Stimulated activated CD4-positive, alpha-beta T cell treated with anti-CD3 and anti-CD28 coated beads, Interleukin-1b, Interleukin-23, amount 100 ng/mL, for 4 hours (primary cell): Measurements from ENCODE around the gene ERGIC1.
"Not testable (repeated sequence)": the region's sequence is repeated elsewhere in the genome, so short reads cannot be mapped to it uniquely, and the experiment has no call there.

ENCODE experiments used
- DNase-seq, 2 donors: peaks; one replicate each; pipeline ENCODE4 v3.0.0-alpha.2; 2020; ENCODE audit warnings: low read depth in 2 of 2

Gene ERGIC1

DNA sequence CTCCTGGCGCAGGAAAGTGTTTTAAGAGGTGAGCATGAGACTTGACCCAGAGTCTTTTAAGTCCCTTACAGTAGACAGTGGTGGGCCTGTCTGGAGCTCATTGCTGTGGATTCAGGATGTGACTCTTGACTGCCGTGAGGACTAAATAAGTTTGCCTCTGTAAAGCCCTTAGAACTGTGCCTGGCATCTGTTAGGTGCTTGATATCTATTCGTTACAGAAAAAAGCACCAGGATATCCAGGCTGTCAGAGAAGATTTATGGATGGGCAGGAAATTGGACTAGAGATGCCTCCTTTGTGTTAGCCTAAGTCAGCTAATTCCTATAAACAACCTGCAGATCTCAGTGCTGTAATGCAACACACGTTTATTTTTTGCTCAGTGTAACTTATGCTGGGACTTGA lies 12.6 kb downstream of the ERGIC1 start:
- no peak for DNase-seq

DNA sequence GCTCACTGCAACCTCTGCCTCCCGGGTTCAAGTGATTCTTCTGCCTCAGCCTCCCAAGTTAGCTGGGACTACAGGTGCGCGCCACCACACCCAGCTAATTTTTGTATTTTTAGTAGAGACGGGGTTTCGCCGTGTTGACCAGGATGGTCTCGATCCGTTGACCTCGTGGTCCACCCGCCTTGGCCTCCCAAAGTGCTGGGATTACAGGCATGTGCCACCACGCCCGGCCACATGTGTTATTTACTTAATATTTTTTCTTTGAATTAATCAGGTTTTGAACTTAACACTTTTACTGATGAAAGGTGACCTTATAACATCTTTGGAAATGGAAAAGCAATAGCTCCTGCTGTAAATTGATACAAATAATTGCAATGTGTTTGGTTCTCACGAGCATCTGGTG lies 13.5 kb downstream of the ERGIC1 start:
- not testable (repeated sequence) for DNase-seq

DNA sequence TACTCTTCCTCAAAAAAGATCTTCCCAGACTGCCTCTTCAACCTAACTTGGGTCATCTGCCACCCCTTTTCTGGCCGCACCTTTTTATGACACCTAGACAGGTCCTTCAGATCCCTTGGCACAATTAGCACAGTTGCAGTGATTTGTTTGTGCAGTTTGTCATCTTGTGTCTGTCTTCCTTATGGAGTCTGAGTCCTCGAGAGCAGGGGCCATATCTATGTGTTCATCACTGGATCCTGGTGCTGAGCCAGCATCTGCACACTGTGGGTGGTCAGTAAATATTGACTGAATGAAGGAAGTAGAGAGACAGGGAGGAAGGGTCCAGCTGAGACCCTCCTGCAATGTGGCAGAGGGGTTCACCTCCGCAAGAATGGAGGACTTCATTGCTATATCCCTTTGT lies 14.4 kb downstream of the ERGIC1 start:
- DNase-seq: no peak

DNA sequence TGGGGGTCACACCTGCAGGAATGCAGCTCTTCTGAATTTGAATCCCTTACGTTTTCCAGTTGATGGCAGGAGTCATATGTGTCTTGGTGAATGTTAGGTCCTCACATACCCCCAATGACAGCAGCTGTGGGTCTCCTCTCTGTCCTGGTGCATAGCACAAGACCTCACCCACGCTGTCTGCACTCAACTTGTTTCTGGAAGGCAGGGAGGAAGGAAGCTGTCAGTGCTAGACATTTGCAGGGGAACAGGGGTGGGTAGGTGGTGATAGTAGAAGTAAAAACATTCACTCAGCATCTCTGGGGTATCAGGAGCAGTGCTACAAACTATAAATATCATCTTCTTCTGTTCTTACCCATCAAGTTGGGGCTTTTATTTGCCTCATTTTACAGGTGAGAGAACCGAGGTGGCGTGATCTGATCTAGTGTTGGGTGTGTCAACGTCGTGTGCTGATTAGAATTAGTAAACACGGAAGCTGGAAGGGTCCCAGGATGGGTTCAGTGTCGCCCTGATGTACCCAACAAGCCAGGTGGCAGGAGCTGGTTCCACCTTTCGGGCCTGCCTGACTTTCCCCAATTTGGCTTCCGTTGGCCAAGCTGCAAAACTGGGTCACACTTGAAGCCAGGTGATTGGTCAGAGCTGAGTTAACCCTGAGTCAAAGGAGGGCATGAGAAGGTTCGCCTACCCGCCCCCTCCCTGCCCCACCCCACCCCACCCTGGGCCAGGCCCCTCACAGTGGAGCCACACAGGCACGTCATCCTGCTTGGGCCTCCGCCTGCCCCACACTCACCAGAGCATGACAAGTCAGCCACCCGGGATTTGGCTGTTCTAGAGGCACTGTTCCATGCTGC lies 15.8 kb downstream of the ERGIC1 start:
- no peak for DNase-seq

DNA sequence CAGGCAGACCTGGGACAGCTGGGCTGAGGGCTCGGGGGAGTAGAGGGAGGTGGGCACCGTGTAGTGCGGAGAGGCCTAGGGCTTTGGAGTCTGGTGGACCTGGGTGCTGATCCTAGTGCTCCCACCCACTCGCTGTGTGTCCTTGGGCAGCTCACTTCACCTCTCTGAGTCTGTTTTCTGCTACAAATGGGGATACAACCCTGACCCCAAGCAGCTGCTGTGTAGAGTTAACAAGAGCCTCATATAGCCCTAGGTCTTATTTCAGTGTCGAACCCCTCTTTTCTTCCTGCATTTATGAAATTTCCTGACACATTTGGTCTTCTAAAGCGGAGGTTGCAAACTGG lies 16.4 kb downstream of the ERGIC1 start:
- DNase-seq: no peak

DNA sequence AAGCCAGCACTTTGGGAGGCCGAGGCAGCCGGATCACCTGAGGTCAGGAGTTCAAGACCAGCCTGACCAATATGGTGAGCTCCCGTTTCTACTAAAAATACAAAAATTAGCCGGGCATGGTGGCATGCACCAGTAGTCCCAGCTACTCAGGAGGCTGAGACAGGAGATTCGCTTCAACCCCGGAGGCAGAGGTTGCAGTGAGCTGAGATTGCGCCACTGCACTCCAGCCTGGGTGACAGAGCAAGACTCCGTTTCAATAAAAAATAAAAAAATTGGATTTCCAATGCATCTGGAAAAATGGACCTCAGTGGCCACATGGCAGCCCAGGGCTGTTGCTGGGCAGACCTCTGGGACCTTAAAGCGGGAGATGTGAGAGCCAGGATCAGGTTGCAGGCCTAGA lies 17.2 kb downstream of the ERGIC1 start:
- not testable (repeated sequence) for DNase-seq

DNA sequence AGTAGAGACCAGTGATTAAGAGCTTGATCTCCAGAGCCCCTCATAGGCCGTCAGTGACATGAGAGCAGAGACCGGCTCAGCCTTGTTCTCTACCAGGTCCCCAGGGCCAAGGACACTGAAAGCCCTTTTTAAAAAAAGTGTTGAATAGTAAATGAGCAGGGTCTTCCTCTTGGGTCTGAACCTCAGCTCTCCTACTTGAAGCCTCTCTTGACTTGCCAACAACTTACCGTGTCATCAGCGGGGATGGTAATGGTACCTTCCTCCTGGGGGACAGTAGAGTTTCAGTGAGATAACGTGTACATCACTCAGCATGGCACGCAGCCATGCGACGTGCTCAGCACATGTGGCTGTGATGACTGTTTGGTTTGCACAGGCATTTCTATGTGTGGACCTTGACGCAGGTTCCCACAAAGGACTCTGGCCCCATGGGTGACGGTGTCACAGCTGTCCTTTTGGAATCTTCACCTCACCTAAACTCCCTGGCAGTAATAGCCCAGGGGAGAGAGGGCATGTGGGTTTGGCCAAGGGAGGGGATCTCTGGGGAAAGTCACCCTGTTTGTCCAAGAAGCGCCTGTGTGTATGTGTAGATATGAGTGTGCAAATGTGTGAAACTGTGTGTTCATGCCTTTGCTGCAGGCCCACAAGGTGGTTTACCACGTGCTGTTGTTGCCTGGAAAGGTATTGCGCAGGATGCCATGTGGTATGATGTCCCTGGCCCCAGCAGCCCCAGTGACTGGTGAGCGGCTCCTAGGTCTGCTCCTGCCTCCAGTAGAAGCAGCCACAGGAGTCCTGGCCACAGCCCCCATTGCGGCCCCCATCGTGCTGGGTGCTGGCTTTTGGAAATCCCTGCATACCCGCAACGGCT lies 18.7 kb downstream of the ERGIC1 start:
- no peak for DNase-seq

DNA sequence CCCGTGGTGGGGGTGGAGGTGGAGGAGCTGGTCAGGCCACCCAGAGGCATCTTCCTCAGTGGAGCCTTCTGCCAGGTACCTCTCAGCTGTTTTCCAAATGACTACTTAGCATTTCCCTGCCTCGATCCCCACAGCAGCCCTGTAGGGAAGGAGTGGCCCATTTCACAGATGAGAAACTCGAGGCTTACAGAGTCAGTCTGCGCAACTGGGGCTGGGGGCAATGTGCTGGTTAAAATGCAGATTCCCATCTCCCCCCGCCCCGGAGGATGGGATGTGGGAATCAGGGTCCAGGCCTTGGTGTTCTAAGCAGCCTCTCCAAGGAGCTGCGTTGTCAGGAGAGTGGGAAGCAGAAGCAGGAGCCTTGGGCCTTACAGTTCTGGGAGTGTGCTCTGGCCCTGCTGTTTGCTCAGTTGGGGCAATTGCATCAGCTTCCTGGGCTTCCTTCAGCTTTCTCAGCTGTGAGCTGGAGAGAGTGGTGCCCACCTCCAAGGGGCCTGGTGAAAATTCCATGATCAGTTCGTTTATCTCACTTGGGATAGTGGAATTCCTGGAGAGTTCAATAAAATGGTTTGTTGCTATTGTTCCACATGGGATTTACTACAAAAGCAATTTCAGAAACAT lies 19.4 kb downstream of the ERGIC1 start:
- no peak for DNase-seq

DNA sequence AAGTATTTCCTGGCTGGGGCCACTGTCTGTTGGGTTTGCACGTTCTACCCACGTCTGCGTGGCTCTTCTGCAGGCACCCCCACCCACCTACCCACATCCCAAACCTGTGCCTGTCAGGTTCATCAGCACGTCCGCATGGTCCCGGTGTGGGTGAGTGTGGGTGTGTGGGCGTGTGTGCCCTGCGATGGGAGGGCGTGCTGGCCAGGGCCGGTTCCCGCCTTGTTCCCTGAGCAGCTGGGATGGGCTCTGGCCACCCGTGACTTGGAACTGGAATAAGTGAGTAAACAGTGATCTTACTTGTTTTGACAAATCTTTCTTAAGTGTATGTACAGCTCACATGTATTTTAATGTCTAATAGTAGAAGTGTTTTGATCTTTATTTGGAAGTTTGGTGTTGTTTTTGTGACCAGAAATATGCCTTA lies 20.4 kb downstream of the ERGIC1 start:
- no peak for DNase-seq

DNA sequence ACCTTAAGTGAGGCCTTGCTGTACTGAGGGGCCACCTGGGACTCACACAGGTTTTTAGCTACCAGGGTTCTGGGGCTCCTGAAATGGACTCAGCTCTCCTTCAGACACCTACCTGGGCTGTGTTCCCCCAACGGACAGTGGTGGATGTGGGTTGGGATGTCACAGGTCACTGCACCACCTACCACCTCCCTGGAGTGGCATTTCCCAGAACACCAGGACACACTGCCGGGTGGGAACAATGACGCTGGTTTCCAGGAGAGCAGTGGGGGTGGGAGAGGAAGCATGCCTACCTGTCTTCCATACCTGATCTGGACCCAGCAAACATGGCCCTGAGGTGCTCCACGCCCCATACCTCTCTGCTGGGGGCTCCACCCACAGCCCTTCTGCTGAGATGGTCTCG lies 20.9 kb downstream of the ERGIC1 start:
- DNase-seq: no peak

DNA sequence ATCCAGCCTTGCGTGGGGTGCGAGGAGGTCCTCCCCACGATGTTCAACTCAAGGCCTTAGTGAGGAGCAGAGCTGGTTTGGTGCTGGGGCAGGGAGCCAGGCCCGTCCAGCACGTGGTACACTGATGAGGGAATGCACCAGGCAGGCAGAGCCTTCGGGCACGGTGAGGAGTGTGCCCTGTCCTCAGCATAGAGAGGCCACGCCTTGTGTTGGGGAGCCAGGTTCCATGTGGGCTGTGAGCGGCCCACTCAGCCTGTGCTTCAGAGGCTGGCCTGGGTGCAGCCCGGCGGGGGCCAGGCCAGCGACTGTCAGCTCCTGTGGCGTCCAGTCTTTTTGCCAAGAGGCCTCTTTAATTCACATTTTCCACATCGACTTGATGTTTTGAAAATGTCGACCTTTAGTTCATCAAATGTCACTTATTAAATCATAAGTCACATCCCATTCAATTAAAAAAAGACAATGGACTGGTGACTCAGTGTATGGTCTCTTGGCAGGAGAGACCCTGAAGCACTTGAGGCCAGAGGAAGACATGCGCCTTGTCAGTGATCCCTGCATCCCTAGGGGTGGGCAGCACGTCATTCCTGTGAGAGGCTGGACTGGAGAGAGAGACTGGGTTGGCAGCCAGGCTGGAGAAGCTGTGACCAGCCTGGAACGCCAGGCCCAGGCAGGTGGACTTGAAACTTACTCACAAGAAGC lies 21.7 kb downstream of the ERGIC1 start:
- no peak for DNase-seq

DNA sequence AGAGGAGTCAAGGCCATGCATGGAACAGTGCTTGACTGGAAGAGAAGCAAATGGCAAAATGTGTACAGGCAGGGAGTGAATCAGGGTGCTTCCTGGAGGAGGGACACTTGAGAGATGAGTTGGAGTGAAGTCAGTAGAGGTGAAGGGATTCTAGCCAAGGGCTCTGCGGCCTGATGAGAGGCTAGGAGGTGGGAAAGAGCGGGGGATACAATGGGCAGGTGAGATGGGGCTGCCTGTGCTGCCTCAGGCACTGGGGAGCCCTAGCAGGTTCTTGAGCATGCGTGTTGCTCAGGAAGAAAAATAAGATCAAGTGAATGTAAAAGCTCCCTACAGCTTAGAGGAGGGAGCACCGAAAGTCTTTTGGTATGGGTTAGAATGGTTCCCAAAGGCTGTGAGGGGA lies 22.3 kb downstream of the ERGIC1 start:
- DNase-seq: no peak

DNA sequence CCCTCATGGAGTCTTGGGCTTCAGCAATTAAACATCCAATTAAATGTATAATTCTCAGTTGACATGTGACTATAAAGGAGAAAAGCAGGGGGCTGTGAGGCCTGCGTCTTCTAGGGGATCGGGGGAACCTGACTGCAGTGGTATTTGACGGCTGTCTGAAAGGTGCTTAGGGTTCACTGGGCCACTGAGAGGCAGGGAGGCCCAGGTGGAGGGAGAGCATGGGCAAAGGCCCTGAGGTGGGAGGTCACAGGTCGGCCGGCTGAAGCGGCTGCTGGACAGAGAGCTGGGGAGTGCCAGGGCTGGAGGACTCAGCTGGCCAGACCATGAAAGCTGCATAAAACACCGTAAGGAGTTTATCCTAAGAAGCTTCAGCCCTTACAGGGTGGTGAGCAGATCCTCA lies 23.9 kb downstream of the ERGIC1 start:
- DNase-seq: no peak

DNA sequence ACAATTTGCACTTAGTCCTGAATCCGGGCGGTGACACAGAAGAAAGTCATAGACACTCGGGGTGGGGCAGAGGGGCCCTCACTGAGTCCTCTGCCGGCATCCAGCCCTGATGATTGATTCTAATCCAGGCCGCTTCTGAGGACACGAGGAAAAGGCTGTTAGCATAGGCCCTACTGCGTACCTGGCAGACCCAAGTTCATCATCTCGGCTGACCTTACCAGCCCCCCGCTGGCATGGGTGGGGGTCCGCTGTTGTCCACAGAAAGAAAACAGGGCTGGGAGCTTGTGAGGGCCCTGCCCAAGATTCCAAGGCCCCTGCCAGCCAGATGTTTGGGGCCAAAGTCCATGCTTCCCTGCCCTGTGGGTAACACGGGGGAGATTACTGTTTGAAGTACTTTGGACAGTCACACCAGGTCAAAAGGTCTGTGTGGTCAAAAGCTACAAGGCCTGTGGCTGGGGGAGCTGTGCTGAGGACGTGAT lies 24.5 kb downstream of the ERGIC1 start:
- no peak for DNase-seq

DNA sequence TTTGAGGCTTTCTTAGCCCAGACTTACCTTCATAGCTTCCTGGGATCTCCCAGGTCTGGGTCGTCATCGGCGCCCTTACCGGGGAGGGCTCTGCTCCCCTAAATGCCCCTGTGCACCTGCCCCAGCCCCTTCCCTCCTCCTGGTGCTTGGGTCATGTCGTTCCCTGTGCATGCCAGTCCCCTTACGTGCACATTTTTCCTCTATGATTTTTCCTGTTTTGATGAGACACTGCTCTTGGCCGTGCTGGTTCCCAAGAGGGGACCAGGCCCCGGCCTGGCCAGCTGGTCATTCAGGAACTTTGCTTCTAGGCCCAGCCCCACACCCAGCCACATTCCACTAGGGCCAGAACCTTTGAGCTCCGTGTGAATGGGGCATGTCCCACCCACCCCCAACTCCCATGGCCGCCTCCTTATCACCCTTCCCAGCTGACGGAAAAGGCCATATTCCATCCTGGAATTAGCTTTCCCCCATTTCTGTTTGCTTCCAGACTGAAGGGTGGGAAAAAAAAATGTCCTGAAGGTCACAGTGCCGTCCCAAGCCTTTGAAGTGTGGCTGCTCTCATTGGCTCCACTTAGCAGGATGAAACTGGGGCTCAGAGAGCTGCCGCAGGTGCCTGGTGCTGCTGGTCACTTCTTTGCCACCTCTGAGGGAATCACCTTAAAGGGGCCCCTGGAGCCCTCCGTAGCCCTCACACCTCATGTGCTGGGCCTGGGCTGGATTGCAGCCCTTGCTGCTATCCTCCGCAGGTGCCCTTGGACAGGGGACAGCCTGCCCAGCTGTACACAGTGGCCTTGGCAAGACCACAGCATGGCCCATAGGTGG lies 25.1 kb downstream of the ERGIC1 start:
- DNase-seq: no peak

DNA sequence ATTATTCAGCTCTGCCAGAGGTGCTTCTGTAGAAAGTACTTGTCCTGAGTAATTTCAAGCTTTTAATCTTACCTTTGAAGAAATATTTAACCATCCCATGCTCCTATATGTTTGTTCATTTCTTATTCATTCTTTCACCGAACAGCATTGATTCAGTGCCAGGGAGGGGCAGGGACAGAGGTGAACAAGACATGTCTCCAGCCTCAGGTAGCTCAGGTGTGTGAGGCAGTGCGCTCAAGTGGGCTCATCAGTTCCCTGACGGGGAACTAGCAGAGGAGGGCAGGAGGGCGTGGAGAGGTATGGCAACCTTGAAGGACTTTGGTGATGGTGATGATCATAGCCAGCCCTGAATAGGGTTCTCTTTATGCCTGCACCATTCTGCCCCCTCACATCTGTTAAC lies 25.9 kb downstream of the ERGIC1 start:
- DNase-seq: no peak

DNA sequence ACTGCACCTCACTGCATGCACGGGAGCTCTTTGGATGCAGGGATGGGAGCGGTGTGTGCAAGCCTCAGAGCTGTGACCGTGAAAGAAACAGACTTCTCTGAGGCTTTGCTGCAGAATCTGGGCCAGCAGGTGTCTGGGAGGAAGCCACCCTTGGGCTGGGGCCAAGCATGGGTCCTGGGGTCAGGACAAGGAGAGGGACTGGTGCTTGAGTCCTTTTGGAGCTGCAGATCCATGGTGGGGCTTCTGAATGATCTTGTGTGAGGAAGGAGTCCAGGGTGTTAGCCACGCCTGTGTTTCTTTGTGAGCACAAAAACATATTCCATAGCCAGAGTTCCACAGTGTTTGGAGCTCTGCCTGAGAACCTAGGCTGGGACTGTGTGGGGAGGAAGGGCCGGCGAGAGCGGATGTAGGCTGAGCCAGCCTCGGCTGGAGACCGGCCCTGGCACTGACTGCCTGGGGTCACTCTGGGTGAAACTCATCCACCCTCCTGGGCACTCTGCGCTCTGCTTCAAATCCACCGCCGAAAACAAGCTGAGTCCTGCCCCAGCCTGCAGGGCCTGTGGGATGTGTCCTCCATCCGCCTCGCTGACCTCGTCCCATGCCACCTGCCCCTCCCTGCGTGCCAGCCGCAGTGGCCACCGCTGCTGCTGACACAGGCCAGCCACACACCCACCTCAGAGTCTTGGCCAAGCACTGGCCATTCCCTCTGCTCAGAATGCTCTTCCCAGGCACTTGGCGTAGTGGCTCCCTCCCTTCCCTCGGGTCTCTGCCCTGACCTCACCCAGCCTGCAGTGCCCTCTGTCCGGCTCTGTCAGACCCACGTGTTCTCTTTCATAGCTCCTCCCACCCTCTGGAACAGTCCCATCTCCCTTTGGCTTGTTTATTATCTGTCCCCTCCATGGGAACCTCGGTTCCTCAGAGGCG lies 26.7 kb downstream of the ERGIC1 start:
- DNase-seq: no peak

DNA sequence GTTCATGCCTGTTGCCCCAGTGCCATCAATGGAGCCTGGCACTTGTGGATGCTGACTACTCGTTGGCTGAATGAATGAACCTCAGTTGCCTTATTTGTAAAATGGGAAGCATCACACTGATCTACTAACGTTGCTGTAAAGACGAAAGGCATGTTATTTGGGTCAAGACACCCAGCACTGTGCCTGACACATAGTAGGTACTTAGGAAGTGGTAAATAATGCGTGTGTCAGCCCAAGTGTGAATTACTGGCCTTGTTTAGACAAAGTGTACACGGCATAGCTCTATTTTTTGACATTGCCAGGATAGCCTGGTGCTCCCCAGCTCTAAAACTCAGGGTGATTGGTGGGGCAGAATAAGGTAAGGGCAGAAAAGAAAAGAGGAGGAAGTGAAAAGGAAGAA lies 27.4 kb downstream of the ERGIC1 start:
- DNase-seq: no peak

DNA sequence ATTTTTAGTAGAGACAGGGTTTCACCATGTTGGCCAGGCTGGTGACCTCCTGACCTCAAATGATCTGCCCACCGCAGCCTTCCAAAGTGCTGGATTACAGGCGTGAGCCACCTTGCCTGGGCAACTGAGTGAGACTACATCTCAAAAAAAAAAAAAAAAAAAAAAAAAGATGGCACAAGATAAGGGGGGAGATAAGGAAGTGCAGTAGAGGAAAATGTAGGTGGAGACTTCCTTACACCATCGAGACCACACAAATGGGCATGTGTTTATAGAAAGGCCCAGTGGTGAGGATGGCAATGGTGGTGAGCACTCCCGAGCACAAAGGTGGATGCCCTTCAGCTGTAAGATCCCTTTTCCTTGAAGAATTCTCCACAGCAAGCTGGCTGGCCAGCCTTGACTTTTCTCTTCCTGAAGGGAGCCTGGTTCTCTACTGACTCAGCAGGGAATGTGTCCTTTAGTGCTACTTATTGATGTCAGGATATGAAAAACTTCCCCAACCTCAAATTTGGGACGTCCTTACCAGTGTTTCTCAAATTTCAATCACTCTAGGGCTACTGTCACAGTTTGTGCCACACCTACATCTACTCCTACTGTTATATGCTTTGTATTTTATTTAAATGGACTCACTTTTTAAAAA lies 28.2 kb downstream of the ERGIC1 start:
- DNase-seq: no peak
